HG02798 (cell line): Measurements from ENCODE around the gene OCA2.

Experiments used
- ATAC-seq: cut with Tn5 transposase; IDR thresholded peaks from one replicate; pipeline ENCODE4 v1.9.1; 2021; ENCODE audit warnings: mild to moderate bottlenecking; ENCODE audit not compliant: unreplicated experiment, poor library complexity

OCA2 gene

GRCh38 chr15:28030801-28031200 is 68.3 kb downstream of the OCA2 start:
- ATAC-seq, result no peak

GRCh38 chr15:28027714-28028076 is 71.4 kb downstream of the OCA2 start:
- ATAC-seq, result no peak

- no peak for ATAC-seq
Measured at GRCh38 chr15:28026764-28027713, 72.1 kb downstream of the OCA2 start.

- no peak for ATAC-seq
Measured at GRCh38 chr15:28026221-28026620, 72.9 kb downstream of the OCA2 start.

GRCh38 chr15:28025413-28025812 is 73.7 kb downstream of the OCA2 start:
- no peak for ATAC-seq

- ATAC-seq, result no peak
Measured at GRCh38 chr15:28024889-28025250, 74.2 kb downstream of the OCA2 start.

GRCh38 chr15:28023933-28024888 is 74.9 kb downstream of the OCA2 start:
- ATAC-seq, result no peak

- ATAC-seq, result no peak
Measured at GRCh38 chr15:28023422-28023821, 75.7 kb downstream of the OCA2 start.

GRCh38 chr15:28022961-28023360 is 76.2 kb downstream of the OCA2 start:
- no peak for ATAC-seq

- no peak for ATAC-seq
Measured at GRCh38 chr15:28022181-28022580, 76.9 kb downstream of the OCA2 start.

- no peak for ATAC-seq
Measured at GRCh38 chr15:28021281-28022039, 77.7 kb downstream of the OCA2 start.

- ATAC-seq, result no peak
Measured at GRCh38 chr15:28020644-28021043, 78.5 kb downstream of the OCA2 start.

- ATAC-seq, result no peak
Measured at GRCh38 chr15:28019594-28020309, 79.4 kb downstream of the OCA2 start.

- no peak for ATAC-seq
Measured at GRCh38 chr15:28018291-28019044, 80.6 kb downstream of the OCA2 start.

- no peak for ATAC-seq
Measured at GRCh38 chr15:28017423-28017924, 81.6 kb downstream of the OCA2 start.

- ATAC-seq, result no peak
Measured at GRCh38 chr15:28015855-28016254, 83.3 kb downstream of the OCA2 start.

GRCh38 chr15:28014623-28015200 is 84.4 kb downstream of the OCA2 start:
- ATAC-seq, result no peak

GRCh38 chr15:28013976-28014375 is 85.1 kb downstream of the OCA2 start:
- ATAC-seq, result no peak

GRCh38 chr15:28013480-28013879 is 85.6 kb downstream of the OCA2 start:
- no peak for ATAC-seq
